WTC11 (cell line): ENCODE results near the gene PRDX2. TPM values are rescaled to one million over a fixed set of nuclear protein-coding genes. Genes with fewer than 3 reads are reported as not detected.

Source experiments
- ATAC-seq: fragments of 200-7000 bp; cut with Tn5 transposase; 2 replicates; pipeline ENCODE4 v1.10.0; 2021; ENCODE audit warnings: mild to moderate bottlenecking, moderate library complexity
- CTCF ChIA-PET: fragments of 300-600 bp; sonication (Branson Sonifier 250); formaldehyde crosslinking; loops from one replicate; lab custom pipeline; 2021; ENCODE audit warnings: antibody characterized with exemption; lab: Charles Lee
- POLR2A ChIA-PET: fragments of 350-600 bp; sonication (Branson Sonifier 250); formaldehyde crosslinking; loops from one replicate; lab custom pipeline; 2021; ENCODE audit warnings: antibody characterized with exemption; lab: Charles Lee
- DNase-seq: peaks from one replicate; pipeline ENCODE4 v3.0.0; 2021; ENCODE audit warnings: low spot score
- H3K27ac Mint-ChIP-seq: 2 replicates; pipeline ENCODE4 v1.8.0; 2021; ENCODE audit warnings: mixed read lengths
- H3K27me3 Mint-ChIP-seq: 2 replicates; pipeline ENCODE4 v1.8.0; 2021; ENCODE audit warnings: low read depth, mild to moderate bottlenecking, moderate library complexity, mixed read lengths
- H3K36me3 Mint-ChIP-seq: 2 replicates; pipeline ENCODE4 v1.8.0; 2021; ENCODE audit warnings: mixed read lengths
- H3K4me1 Mint-ChIP-seq: 2 replicates; pipeline ENCODE4 v1.8.0; 2022; ENCODE audit warnings: mixed read lengths
- H3K4me3 Mint-ChIP-seq: 2 replicates; pipeline ENCODE4 v1.8.0; 2021; ENCODE audit warnings: mild to moderate bottlenecking, moderate library complexity, mixed read lengths
- H3K9me3 Mint-ChIP-seq: 2 replicates; pipeline ENCODE4 v1.8.0; 2021; ENCODE audit warnings: mixed read lengths
- ETV6 ChIP-seq: sonication (generic); formaldehyde crosslinking; IDR thresholded peaks from 2 replicates; pipeline ENCODE4 v1.8.1; 2022; ENCODE audit warnings: mild to moderate bottlenecking, missing genetic modification reagents
- JUN ChIP-seq: sonication (generic); formaldehyde crosslinking; IDR thresholded peaks from 2 replicates; pipeline ENCODE4 v1.8.0; 2023; ENCODE audit warnings: mild to moderate bottlenecking, missing genetic modification reagents
- NR3C1 ChIP-seq: sonication (generic); formaldehyde crosslinking; conservative IDR thresholded peaks from 2 replicates; pipeline ENCODE4 v1.8.1; 2023; ENCODE audit warnings: low read depth, mild to moderate bottlenecking, missing genetic modification reagents
- SP1 ChIP-seq: sonication (generic); formaldehyde crosslinking; conservative IDR thresholded peaks from 2 replicates; pipeline ENCODE4 v1.8.1; 2022; ENCODE audit warnings: missing genetic modification reagents
- TCF7 ChIP-seq: sonication (generic); formaldehyde crosslinking; IDR thresholded peaks from 2 replicates; pipeline ENCODE4 v1.8.0; 2022; ENCODE audit warnings: mild to moderate bottlenecking, low read depth, missing genetic modification reagents, moderate library complexity
- ZNF121 ChIP-seq: sonication (generic); formaldehyde crosslinking; IDR thresholded peaks from 2 replicates; pipeline ENCODE4 v1.8.0; 2023; ENCODE audit warnings: missing genetic modification reagents
- total RNA-seq: library from RNA; stranded (reverse); gene quantifications from 3 replicates; pipeline ENCODE4 v1.2.3, GENCODE V29; 2021
- TF ChIP-seq, protein P1 (sequence below): sonication (generic); formaldehyde crosslinking; IDR thresholded peaks from 2 replicates; pipeline ENCODE4 v1.8.1; 2022; ENCODE audit warnings: low read depth, missing genetic modification reagents, borderline replicate concordance
- TF ChIP-seq, protein P2 (sequence below): sonication (generic); formaldehyde crosslinking; IDR thresholded peaks from 2 replicates; pipeline ENCODE4 v1.8.0; 2022; ENCODE audit warnings: mild to moderate bottlenecking, missing genetic modification reagents
- TF ChIP-seq, protein P3 (sequence below): fragments of 250-450 bp; sonication (Bioruptor Pico); IDR thresholded peaks from 2 replicates; pipeline ENCODE4 v1.9.0; 2021; ENCODE audit warnings: mild to moderate bottlenecking
- TF ChIP-seq, protein P4 (sequence below): sonication (generic); formaldehyde crosslinking; IDR thresholded peaks from 2 replicates; pipeline ENCODE4 v1.8.0; 2022; ENCODE audit warnings: mild to moderate bottlenecking, missing genetic modification reagents
- TF ChIP-seq, protein P5 (sequence below): sonication (generic); formaldehyde crosslinking; IDR thresholded peaks from 2 replicates; pipeline ENCODE4 v1.8.0; 2022; ENCODE audit warnings: mild to moderate bottlenecking, missing genetic modification reagents

PRDX2 gene
- total RNA-seq, 1 experiment from 2014 or later, result 378 TPM

DNA sequence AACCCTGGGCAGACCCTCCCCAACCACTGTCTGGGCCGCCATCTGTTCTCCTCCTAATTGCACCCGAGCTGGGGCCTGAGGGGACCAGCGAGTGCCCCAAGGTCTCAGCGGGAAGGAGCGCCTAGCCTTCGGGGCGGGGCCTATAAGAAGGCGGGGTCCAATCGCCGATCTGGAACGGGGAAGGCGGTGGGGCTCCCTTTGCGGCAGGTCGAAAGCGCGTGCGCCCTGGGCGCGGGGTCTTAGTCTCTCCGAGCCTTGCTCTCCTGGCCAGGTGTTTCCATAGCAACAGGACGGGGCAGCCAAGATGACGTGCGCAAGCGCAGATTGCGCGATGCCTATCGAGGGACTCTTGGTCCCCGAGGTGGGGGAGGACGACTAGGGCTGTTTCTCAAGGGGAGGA lies 39.5 kb upstream of the PRDX2 start:
- Mint-ChIP-seq H3K27ac (peak overlapping the region; percentile 99), H3K4me3 (peak overlapping the region; percentile 79), H3K36me3 (peaks cover 5% of the 10 kb centered on the region), H3K9me3 (no peaks in the 10 kb centered on the region), H3K27me3 (peaks cover 20% of the 10 kb centered on the region), H3K4me1 (peaks cover 36% of the 10 kb centered on the region)
- ChIA-PET POLR2A (no interaction called here), CTCF (interaction anchor here (0.7 kb wide), 1 partner anchor 1706 kb away, joined by 5 read pairs; no protein-coding TSS in a partner anchor)
- peak; percentile 71 for ATAC-seq
- DNase-seq, result peak; percentile 98
- TF ChIP-seq, protein P1, sequence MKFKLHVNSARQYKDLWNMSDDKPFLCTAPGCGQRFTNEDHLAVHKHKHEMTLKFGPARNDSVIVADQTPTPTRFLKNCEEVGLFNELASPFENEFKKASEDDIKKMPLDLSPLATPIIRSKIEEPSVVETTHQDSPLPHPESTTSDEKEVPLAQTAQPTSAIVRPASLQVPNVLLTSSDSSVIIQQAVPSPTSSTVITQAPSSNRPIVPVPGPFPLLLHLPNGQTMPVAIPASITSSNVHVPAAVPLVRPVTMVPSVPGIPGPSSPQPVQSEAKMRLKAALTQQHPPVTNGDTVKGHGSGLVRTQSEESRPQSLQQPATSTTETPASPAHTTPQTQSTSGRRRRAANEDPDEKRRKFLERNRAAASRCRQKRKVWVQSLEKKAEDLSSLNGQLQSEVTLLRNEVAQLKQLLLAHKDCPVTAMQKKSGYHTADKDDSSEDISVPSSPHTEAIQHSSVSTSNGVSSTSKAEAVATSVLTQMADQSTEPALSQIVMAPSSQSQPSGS, result no peak
- TF ChIP-seq, protein P2, sequence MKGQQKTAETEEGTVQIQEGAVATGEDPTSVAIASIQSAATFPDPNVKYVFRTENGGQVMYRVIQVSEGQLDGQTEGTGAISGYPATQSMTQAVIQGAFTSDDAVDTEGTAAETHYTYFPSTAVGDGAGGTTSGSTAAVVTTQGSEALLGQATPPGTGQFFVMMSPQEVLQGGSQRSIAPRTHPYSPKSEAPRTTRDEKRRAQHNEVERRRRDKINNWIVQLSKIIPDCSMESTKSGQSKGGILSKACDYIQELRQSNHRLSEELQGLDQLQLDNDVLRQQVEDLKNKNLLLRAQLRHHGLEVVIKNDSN (CRISPR knock-in tag), result no peak
- TF ChIP-seq ETV6 (CRISPR knock-in tag) (no peak), ZNF121 (CRISPR knock-in tag) (peak; percentile 100)
- TF ChIP-seq, protein P3, sequence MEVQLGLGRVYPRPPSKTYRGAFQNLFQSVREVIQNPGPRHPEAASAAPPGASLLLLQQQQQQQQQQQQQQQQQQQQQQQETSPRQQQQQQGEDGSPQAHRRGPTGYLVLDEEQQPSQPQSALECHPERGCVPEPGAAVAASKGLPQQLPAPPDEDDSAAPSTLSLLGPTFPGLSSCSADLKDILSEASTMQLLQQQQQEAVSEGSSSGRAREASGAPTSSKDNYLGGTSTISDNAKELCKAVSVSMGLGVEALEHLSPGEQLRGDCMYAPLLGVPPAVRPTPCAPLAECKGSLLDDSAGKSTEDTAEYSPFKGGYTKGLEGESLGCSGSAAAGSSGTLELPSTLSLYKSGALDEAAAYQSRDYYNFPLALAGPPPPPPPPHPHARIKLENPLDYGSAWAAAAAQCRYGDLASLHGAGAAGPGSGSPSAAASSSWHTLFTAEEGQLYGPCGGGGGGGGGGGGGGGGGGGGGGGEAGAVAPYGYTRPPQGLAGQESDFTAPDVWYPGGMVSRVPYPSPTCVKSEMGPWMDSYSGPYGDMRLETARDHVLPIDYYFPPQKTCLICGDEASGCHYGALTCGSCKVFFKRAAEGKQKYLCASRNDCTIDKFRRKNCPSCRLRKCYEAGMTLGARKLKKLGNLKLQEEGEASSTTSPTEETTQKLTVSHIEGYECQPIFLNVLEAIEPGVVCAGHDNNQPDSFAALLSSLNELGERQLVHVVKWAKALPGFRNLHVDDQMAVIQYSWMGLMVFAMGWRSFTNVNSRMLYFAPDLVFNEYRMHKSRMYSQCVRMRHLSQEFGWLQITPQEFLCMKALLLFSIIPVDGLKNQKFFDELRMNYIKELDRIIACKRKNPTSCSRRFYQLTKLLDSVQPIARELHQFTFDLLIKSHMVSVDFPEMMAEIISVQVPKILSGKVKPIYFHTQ (CRISPR knock-in tag), result no peak

DNA sequence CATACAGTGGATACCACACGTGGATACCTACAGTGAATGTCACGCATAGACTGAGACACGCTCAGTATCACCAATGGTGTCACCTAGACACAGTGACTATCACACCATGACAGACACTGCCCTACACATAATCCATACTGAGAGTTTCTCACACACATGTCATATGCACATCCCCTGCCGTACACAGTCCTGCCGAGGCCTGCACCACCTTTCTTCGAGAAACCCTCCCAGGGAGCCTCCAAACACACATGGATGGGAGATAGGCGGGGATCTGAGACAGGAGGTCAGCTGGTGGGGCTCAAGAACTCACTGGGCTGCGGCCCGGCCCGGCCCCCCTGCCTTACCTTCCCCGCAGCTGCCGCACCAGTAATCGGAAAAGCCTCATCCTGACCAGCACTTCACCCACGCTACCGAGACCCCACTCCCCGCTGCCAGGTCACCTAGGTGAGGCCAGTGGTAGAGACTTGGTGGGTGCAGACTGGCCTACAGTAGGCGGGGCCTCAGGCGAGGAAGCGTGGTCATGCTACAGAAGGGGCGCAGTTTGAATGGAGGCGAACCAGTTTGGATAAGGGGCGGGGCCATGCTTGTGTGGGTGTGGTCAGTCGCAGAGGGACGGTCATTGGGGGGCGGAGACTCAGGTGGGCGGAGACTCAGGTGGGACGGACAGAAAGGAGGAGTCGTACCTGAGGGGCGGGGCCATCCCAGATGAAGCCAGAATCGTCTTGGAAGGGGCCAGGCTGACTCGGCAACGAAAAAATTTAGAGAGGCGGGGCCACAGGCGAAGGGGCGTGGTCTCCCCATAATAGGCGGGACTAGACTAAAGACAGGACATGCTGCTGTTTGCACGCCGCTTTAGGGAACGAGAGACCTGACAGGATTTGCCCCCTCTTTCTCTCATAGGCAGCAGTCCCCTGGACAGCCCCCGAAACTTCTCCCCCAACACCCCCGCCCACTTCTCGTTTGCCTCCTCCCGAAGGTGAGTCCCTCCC lies 38.8 kb upstream of the PRDX2 start:
- Mint-ChIP-seq H3K36me3 (peaks cover 5% of the 10 kb centered on the region), H3K4me3 (peak overlapping the region; percentile 79), H3K27ac (peak overlapping the region; percentile 99), H3K9me3 (no peaks in the 10 kb centered on the region), H3K4me1 (peaks cover 36% of the 10 kb centered on the region), H3K27me3 (peaks cover 27% of the 10 kb centered on the region)
- CTCF ChIA-PET, result interaction anchor here (0.6 to 1.7 kb wide), 3 partner anchors 7 to 1705 kb away, joined by 5 read pairs; no protein-coding TSS in a partner anchor
- ATAC-seq (peak; percentile 80), DNase-seq (peak; percentile 100)
- POLR2A ChIA-PET, result no interaction called here
- no peak for TF ChIP-seq ZNF121 (CRISPR knock-in tag)
- TF ChIP-seq, protein P4, sequence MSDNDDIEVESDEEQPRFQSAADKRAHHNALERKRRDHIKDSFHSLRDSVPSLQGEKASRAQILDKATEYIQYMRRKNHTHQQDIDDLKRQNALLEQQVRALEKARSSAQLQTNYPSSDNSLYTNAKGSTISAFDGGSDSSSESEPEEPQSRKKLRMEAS, result peak; percentile 21; the same call in 1 of the 2 replicates
- peak; percentile 71 for TF ChIP-seq SP1 (CRISPR knock-in tag)

DNA sequence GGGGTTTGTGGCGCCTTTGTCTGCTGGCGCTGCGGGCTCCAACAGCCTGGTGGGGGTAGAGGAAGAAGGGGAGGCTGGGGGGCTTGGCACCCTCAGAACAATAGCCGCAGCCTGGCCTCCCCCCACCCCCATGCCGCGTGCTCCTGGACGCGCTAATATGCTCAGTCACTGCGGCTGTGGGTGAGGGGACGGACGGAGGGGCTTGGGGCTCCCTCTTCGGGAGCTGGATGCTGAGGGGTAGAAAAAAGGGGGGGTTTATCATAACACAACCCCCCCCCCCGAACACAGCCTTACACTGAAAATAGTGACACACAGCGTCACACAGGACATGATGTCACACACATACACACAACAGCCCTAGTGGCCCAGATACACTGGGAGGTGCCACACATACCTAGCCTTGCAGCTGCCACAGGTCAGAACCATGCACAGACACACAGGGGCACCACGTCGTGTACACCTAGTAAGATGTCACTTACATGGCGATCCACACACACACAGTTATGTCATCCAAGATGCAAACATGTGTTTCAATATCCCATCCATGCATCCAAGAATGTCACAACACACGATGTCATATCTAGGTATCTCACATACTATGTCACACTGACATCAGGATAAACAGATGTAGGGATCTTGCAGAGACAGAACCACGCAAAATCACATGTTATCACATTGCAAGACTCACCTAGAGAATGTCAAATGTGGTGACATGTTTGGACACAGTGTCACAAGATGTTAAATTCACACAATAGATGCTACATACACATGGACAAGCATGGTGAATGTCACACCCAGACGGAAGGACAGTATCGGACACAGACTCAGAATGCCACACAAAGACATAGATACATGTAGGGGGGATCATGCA lies 37.5 kb upstream of the PRDX2 start:
- H3K4me1 Mint-ChIP-seq, result peaks cover 42% of the 10 kb centered on the region
- H3K36me3 Mint-ChIP-seq, result peaks cover 5% of the 10 kb centered on the region
- no peak for TF ChIP-seq NR3C1 (CRISPR knock-in tag)
- no peak for TF ChIP-seq TCF7 (CRISPR knock-in tag)
- no peak for TF ChIP-seq JUN (CRISPR knock-in tag)
- TF ChIP-seq, protein P5, sequence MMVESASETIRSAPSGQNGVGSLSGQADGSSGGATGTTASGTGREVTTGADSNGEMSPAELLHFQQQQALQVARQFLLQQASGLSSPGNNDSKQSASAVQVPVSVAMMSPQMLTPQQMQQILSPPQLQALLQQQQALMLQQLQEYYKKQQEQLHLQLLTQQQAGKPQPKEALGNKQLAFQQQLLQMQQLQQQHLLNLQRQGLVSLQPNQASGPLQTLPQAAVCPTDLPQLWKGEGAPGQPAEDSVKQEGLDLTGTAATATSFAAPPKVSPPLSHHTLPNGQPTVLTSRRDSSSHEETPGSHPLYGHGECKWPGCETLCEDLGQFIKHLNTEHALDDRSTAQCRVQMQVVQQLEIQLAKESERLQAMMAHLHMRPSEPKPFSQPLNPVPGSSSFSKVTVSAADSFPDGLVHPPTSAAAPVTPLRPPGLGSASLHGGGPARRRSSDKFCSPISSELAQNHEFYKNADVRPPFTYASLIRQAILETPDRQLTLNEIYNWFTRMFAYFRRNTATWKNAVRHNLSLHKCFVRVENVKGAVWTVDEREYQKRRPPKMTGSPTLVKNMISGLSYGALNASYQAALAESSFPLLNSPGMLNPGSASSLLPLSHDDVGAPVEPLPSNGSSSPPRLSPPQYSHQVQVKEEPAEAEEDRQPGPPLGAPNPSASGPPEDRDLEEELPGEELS, result no peak
- 0 out of 2 replicates have a peak, but pooled peaks have one; percentile 2 for TF ChIP-seq ZNF121 (CRISPR knock-in tag)
- CTCF ChIA-PET, result interaction anchor here (0.9 to 1.7 kb wide), 3 partner anchors 8 to 73 kb away, joined by 5 to 8 read pairs (median 5); no protein-coding TSS in a partner anchor
- peak overlapping the region; percentile 61; the same call in 1 of the 2 replicates for H3K27ac Mint-ChIP-seq
- H3K9me3 Mint-ChIP-seq, result no peaks in the 10 kb centered on the region
- no peak for DNase-seq
- no peak for ATAC-seq
- peaks cover 39% of the 10 kb centered on the region for H3K27me3 Mint-ChIP-seq
- POLR2A ChIA-PET, result interaction anchor here (0.6 kb wide), 1 partner anchor 98 kb away, joined by 3 read pairs; no protein-coding TSS in a partner anchor
- H3K4me3 Mint-ChIP-seq, result peak overlapping the region; percentile 79
